DOHH2 (cell line): ENCODE data around the gene IGFBP3.

Source experiments
- EZH2phosphoT487 ChIP-seq: fragments of 200-600 bp; sonication (generic); IDR thresholded peaks from 2 replicates; pipeline ENCODE4 v1.6.1; 2017; ENCODE audit warnings: borderline replicate concordance, mild to moderate bottlenecking, antibody characterized with exemption, low read length, moderate library complexity, mixed read lengths
- TF ChIP-seq, protein P1 (sequence below): fragments of 200-600 bp; sonication (generic); IDR thresholded peaks from one replicate; pipeline ENCODE4 v1.5.1; 2014; ENCODE audit warnings: antibody characterized with exemption, mild to moderate bottlenecking, low read depth, low read length; ENCODE audit not compliant: poor library complexity, severe bottlenecking

DNA sequence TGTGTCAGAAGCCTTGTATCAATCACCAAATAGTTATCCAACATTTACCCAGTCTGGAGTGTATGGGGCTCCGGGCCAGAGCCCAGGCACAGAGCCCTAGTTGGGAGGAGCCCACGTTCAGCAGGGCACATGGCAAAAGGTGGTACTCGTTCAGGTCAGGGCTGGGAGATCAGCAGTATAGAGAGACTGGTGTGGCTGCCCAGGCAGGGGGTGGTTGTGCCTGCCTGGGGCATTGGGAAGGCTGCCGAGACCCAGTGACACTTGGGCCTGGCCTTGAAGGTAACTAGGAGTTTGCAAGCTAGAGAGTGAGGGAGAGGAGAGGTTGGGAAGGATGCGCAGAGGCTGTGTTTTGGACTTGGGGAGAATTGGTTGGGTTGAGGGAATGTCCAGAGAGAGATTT is 48.9 kb upstream of the IGFBP3 start:
- TF ChIP-seq, protein P1, sequence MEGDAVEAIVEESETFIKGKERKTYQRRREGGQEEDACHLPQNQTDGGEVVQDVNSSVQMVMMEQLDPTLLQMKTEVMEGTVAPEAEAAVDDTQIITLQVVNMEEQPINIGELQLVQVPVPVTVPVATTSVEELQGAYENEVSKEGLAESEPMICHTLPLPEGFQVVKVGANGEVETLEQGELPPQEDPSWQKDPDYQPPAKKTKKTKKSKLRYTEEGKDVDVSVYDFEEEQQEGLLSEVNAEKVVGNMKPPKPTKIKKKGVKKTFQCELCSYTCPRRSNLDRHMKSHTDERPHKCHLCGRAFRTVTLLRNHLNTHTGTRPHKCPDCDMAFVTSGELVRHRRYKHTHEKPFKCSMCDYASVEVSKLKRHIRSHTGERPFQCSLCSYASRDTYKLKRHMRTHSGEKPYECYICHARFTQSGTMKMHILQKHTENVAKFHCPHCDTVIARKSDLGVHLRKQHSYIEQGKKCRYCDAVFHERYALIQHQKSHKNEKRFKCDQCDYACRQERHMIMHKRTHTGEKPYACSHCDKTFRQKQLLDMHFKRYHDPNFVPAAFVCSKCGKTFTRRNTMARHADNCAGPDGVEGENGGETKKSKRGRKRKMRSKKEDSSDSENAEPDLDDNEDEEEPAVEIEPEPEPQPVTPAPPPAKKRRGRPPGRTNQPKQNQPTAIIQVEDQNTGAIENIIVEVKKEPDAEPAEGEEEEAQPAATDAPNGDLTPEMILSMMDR, result no peak
- no peak for TF ChIP-seq EZH2phosphoT487
